Keratinocyte (primary cell): Measurements from ENCODE around the gene RHNO1.

Experiments
- CTCF ChIP-seq, 3 experiments: IDR thresholded peaks in 1 of 3; conservative IDR thresholded peaks in 1 of 3; optimal IDR thresholded peaks in 1 of 3; 2 replicates in 2 of 3; 3 replicates in 1 of 3; pipeline versions ENCODE3 to v1.5.1; 2011; ENCODE audit warnings: low read length in 3 of 3, mild to moderate bottlenecking in 3 of 3, moderate library complexity in 2 of 3, control low read depth in 1 of 3, inconsistent platforms in 1 of 3; ENCODE audit not compliant: insufficient read depth in 2 of 3; ENCODE audit errors: extremely low read depth in 1 of 3
- EZH2 ChIP-seq: IDR thresholded peaks from one replicate; pipeline ENCODE4 v1.6.1; 2012; ENCODE audit warnings: inconsistent platforms, mild to moderate bottlenecking, low read length, moderate library complexity

- TF ChIP-seq CTCF (optimal IDR thresholded peaks at IDR 0.05 in 1 of 3, IDR thresholded peaks at IDR 0.05 in 1 of 3, conservative IDR thresholded peaks at IDR 0.05 in 1 of 3; ENCODE audit: extremely low read depth in 1 of 3, insufficient read depth in 2 of 3, low read length in 3 of 3) (no peak), EZH2 (no peak)
Measured at GRCh38 chr12:2857576-2857975, 19.4 kb upstream of the RHNO1 start.
